Transverse colon (tissue), 4 donors: ENCODE data around the gene ALDH16A1. TPM values are rescaled to one million over a fixed set of nuclear protein-coding genes. Genes with fewer than 3 reads are reported as not detected.

Experiments used
- DNase-seq: peaks from one replicate; pipeline ENCODE4 v3.0.0-alpha.2; 2019
- H3K27ac ChIP-seq, 4 donors: fragments of 200-600 bp; sonication (generic); 2 replicates each; pipeline ENCODE4 v1.5.1; 2016 to 2018; ENCODE audit warnings: inconsistent platforms in 4 of 4
- H3K27me3 ChIP-seq: fragments of 200-600 bp; sonication (generic); 2 replicates; pipeline ENCODE4 v1.5.1; 2017; ENCODE audit warnings: inconsistent platforms
- H3K36me3 ChIP-seq, 4 donors: fragments of 200-600 bp; sonication (generic); 2 replicates each; pipeline ENCODE4 v1.5.1; 2017 to 2019; ENCODE audit warnings: inconsistent platforms in 4 of 4
- H3K4me1 ChIP-seq, 4 donors: fragments of 200-600 bp; sonication (generic); 2 replicates each; pipeline ENCODE4 v1.5.1; 2017 to 2020; ENCODE audit warnings: inconsistent platforms in 4 of 4
- H3K4me3 ChIP-seq, 4 donors: fragments of 200-600 bp; sonication (generic); 1 replicate in 1 of 4; 2 replicates in 3 of 4; pipeline versions ENCODE4 v1.5.1 to v1.6.1; 2017 to 2019; ENCODE audit warnings: inconsistent platforms in 4 of 4
- H3K9me3 ChIP-seq, 2 donors: fragments of 200-600 bp; sonication (generic); 2 replicates each; pipeline ENCODE4 v1.5.1; 2017 to 2019; ENCODE audit warnings: inconsistent platforms in 2 of 2
- CTCF ChIP-seq, 5 experiments: fragments of 200-600 bp in 3 of 5; fragments of 450-650 bp in 2 of 5; sonication (generic) in 3 of 5; IDR thresholded peaks; 1 replicate in 2 of 5; 2 replicates in 3 of 5; pipeline ENCODE4 v1.5.1; 2016 to 2017; ENCODE audit warnings: antibody characterized with exemption in 5 of 5, inconsistent platforms in 3 of 5, mild to moderate bottlenecking in 2 of 5, moderate library complexity in 1 of 5
- EP300 ChIP-seq: sonication (generic); formaldehyde crosslinking; IDR thresholded peaks from one replicate; pipeline ENCODE4 v1.6.1; 2017; ENCODE audit warnings: antibody characterized with exemption, low read depth
- POLR2A ChIP-seq: fragments of 450-650 bp; IDR thresholded peaks from one replicate; pipeline ENCODE4 v1.6.1; 2016; ENCODE audit warnings: antibody characterized with exemption, mild to moderate bottlenecking, moderate library complexity
- POLR2AphosphoS5 ChIP-seq, 3 donors: sonication (generic); formaldehyde crosslinking; IDR thresholded peaks; one replicate each; pipeline ENCODE4 v1.6.1; 2016; ENCODE audit warnings: antibody characterized with exemption in 3 of 3
- WGBS, 2 donors: methylation state at CpG; one replicate each; pipeline ENCODE4 v1.1.5; 2018; ENCODE audit warnings: low coverage in 1 of 2; 5-methylcytosine and 5-hydroxymethylcytosine counted together
- in situ Hi-C, 4 donors: fragments of 200-750 bp; cut with MboI; loops; one replicate each; pipeline versions ENCODE4 v1.15.0 to v1.15.1; 2017; ENCODE audit warnings: low sequenced_read_pairs in 3 of 4, low pct_ligation_motif_present in 1 of 4, low pct_unique_long_range_greater_than_20kb in 1 of 4
- intact Hi-C: fragments of 100-400 bp; cut with DNase I; formaldehyde crosslinking; loops from one replicate; pipeline ENCODE4 v1.15.1; 2023; ENCODE audit warnings: low total_unique reads
- total RNA-seq, 4 donors: library from RNA; depleted of rRNA; stranded (reverse); fragments of >200 nt; gene quantifications; one replicate each; pipeline ENCODE4 v1.1.0, GENCODE V29; 2016

ALDH16A1 gene
- total RNA-seq, 4 donors from 2014 or later, result 24.3 to 465 (median 43.1) TPM

- intact Hi-C loops (no loop called here), in situ Hi-C loops (no loop called here)
- Histone ChIP-seq H3K27ac (no peak overlapping the region), H3K9me3 (no peaks in the 10 kb centered on the region), H3K4me3 (no peak overlapping the region), H3K36me3 (no peaks in the 10 kb centered on the region), H3K27me3 (peaks cover 45% of the 10 kb centered on the region), H3K4me1 (peaks cover 0 to 8% (median 0%) of the 10 kb centered on the region in 4 donors)
- no peak for TF ChIP-seq EP300
- no peak for TF ChIP-seq POLR2A
- TF ChIP-seq POLR2AphosphoS5 (IDR thresholded peaks at IDR 0.05), result no peak
- TF ChIP-seq CTCF (IDR thresholded peaks at IDR 0.05), result no peak
- 79% methylated on average over 3 of the region's 3 CpGs; no CpG with 5 or more reads in 1 of the 2 donors for WGBS, 2 donors
- DNase-seq, result no peak
Measured at GRCh38 chr19:49414256-49414655, 38.8 kb upstream of the ALDH16A1 start.

- Histone ChIP-seq H3K4me1 (no peaks in the 10 kb centered on the region), H3K36me3 (no peaks in the 10 kb centered on the region), H3K27ac (no peak overlapping the region), H3K4me3 (no peak overlapping the region), H3K9me3 (no peaks in the 10 kb centered on the region), H3K27me3 (peaks cover 55% of the 10 kb centered on the region)
- 58% methylated on average over 15 of the region's 15 CpGs; no CpG with 5 or more reads in 1 of the 2 donors for WGBS, 2 donors
- intact Hi-C loops (no loop called here), in situ Hi-C loops (no loop called here)
- no peak for DNase-seq
- TF ChIP-seq CTCF (IDR thresholded peaks at IDR 0.05) (no peak), POLR2A (no peak), EP300 (no peak)
Measured at GRCh38 chr19:49415102-49415809, 37.8 kb upstream of the ALDH16A1 start.

DNA sequence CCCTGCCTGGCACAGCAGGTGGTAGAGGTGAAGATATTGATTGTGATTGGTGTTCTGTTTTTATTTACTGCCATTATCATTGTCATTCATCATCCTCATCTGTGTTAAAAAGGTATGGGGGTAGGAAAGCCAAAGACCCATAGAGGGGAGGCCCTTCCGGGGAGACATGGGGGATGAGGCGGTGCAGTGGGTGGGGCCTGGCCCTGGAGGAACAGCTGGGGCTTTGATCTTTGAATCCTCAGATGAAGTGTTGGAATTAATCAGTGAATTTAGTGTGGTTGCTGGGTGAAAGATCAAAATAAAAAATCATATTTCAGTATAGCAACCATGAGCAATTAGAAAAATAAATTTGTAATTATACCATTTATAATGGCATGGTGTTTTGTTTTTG lies 37.2 kb upstream of the ALDH16A1 start:
- no peak overlapping the region for H3K27ac ChIP-seq
- 81% methylated on average over 2 of the region's 2 CpGs for WGBS, 2 donors
- in situ Hi-C loops, result no loop called here
- intact Hi-C loops, result no loop called here
- H3K36me3 ChIP-seq, result no peaks in the 10 kb centered on the region
- H3K9me3 ChIP-seq, result no peaks in the 10 kb centered on the region
- no peak for DNase-seq
- TF ChIP-seq POLR2A (no peak), POLR2AphosphoS5 (IDR thresholded peaks at IDR 0.05) (no peak), EP300 (no peak), CTCF (IDR thresholded peaks at IDR 0.05) (no peak)
- H3K4me3 ChIP-seq, result no peak overlapping the region
- peaks cover 60% of the 10 kb centered on the region for H3K27me3 ChIP-seq
- H3K4me1 ChIP-seq, result peaks cover 0 to 1% (median 0%) of the 10 kb centered on the region in 4 donors

DNA sequence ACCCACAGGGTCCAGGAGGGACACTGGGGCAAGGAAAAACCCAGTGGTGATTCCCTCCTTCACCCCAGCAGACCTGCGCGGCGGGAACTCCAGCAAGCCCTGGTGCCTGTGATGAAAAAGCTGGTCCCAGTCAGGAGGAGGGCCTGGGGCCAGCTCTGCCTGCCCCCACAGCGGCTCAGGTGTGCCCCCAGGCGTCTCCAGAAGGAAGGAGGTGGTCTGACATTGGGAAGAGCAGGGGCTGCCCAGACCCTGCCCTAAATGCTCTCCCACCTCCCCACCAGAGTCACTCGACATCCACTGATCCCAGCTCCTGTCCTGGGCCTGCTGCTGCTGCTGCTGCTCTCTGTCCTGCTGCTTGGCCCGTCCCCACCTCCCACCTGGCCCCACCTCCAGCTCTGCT lies 35.9 kb upstream of the ALDH16A1 start:
- in situ Hi-C loops (no loop called here), intact Hi-C loops (no loop called here)
- H3K9me3 ChIP-seq, result no peaks in the 10 kb centered on the region
- no peaks in the 10 kb centered on the region for H3K36me3 ChIP-seq
- WGBS, 2 donors, result 17 to 58% methylated on average over 1 to 7 of the region's 7 CpGs
- H3K4me3 ChIP-seq, result no peak overlapping the region
- H3K4me1 ChIP-seq, result peaks cover under 1 to 9% (median 4%) of the 10 kb centered on the region in 4 donors
- peaks cover 73% of the 10 kb centered on the region for H3K27me3 ChIP-seq
- TF ChIP-seq POLR2A, result no peak
- no peak for TF ChIP-seq CTCF (IDR thresholded peaks at IDR 0.05)
- no peak for TF ChIP-seq EP300
- TF ChIP-seq POLR2AphosphoS5 (IDR thresholded peaks at IDR 0.05), result no peak
- DNase-seq, result no peak
- H3K27ac ChIP-seq, result no peak overlapping the region
